Prostate gland (tissue), 2 donors: Measurements from ENCODE around the gene TMEM250. TPM values are rescaled to one million over a fixed set of nuclear protein-coding genes. Genes with fewer than 3 reads are reported as not detected.

ENCODE experiments used
- DNase-seq: peaks from one replicate; pipeline ENCODE4 v3.0.0-alpha.2; 2019; ENCODE audit warnings: low spot score
- H3K27ac ChIP-seq, 2 donors: fragments of 200-600 bp; sonication (generic); 2 replicates each; pipeline ENCODE4 v1.5.1; 2017 to 2019
- H3K27me3 ChIP-seq: fragments of 200-600 bp; sonication (generic); replicated peaks from 2 replicates; pipeline ENCODE4 v1.5.1; 2019; ENCODE audit not compliant: insufficient read depth
- H3K36me3 ChIP-seq, 2 donors: fragments of 200-600 bp; sonication (generic); 1 replicate in 1 of 2; 2 replicates in 1 of 2; pipeline versions ENCODE4 v1.5.1 to v1.8.1; 2017 to 2019
- H3K4me1 ChIP-seq: fragments of 200-600 bp; sonication (generic); replicated peaks from 2 replicates; pipeline ENCODE4 v1.5.1; 2019
- H3K4me3 ChIP-seq, 2 donors: fragments of 200-600 bp; sonication (generic); 2 replicates each; pipeline ENCODE4 v1.5.1; 2017 to 2019
- H3K9me3 ChIP-seq: fragments of 200-600 bp; sonication (generic); 2 replicates; pipeline ENCODE4 v1.5.1; 2017
- CTCF ChIP-seq, 4 experiments: fragments of 200-600 bp in 2 of 4; fragments of 450-650 bp in 2 of 4; sonication (generic) in 2 of 4; IDR thresholded peaks; 1 replicate in 3 of 4; 2 replicates in 1 of 4; pipeline ENCODE4 v1.5.1; 2016 to 2019; ENCODE audit warnings: antibody characterized with exemption in 4 of 4, mild to moderate bottlenecking in 2 of 4, moderate library complexity in 2 of 4
- POLR2A ChIP-seq: fragments of 450-650 bp; IDR thresholded peaks from one replicate; pipeline ENCODE4 v1.6.1; 2016; ENCODE audit warnings: antibody characterized with exemption, mild to moderate bottlenecking
- POLR2AphosphoS5 ChIP-seq: sonication (generic); formaldehyde crosslinking; IDR thresholded peaks from one replicate; pipeline ENCODE4 v1.6.1; 2017; ENCODE audit warnings: antibody characterized with exemption
- WGBS: methylation state at CpG from one replicate; pipeline ENCODE4 v1.1.5; 2018; 5-methylcytosine and 5-hydroxymethylcytosine counted together
- intact Hi-C: fragments of 100-400 bp; cut with DNase I; formaldehyde crosslinking; loops from one replicate; pipeline ENCODE4 v1.14.2; 2022
- total RNA-seq, 2 donors: library from RNA; depleted of rRNA; stranded (reverse); fragments of >200 nt; gene quantifications; one replicate each; pipeline ENCODE4 v1.1.0, GENCODE V29; 2016

TMEM250 gene
- total RNA-seq, 2 donors from 2014 or later: 44.7 to 65.1 TPM

GRCh38 chr9:136075134-136075841, 43.4 kb downstream of the TMEM250 start:
- no peak overlapping the region for H3K27ac ChIP-seq

GRCh38 chr9:136074706-136075105, 44.0 kb downstream of the TMEM250 start:
- H3K36me3 ChIP-seq: no peaks in the 10 kb centered on the region

More at GRCh38 chr9:136075134-136075841, 43.4 kb downstream of the TMEM250 start:
- intact Hi-C loops: no loop called here
- no peak overlapping the region for H3K4me3 ChIP-seq
- H3K4me1 ChIP-seq: peaks cover 6% of the 10 kb centered on the region
- no peaks in the 10 kb centered on the region for H3K36me3 ChIP-seq
- WGBS: 81% methylated on average over 30 of the region's 35 CpGs
- TF ChIP-seq POLR2AphosphoS5 (no peak), POLR2A (no peak), CTCF (IDR thresholded peaks at IDR 0.05) (no peak)
- no peak for DNase-seq
- no peaks in the 10 kb centered on the region for H3K27me3 ChIP-seq
- no peaks in the 10 kb centered on the region for H3K9me3 ChIP-seq

More at GRCh38 chr9:136074706-136075105, 44.0 kb downstream of the TMEM250 start:
- DNase-seq: no peak
- Histone ChIP-seq H3K27ac (no peak overlapping the region), H3K27me3 (no peaks in the 10 kb centered on the region), H3K4me1 (peaks cover 6% of the 10 kb centered on the region), H3K4me3 (no peak overlapping the region), H3K9me3 (no peaks in the 10 kb centered on the region)
- WGBS: 93% methylated on average over 26 of the region's 28 CpGs
- intact Hi-C loops: no loop called here
- TF ChIP-seq CTCF (IDR thresholded peaks at IDR 0.05) (no peak), POLR2AphosphoS5 (no peak), POLR2A (no peak)

Other genes with a start within 250 kb of the TMEM250 start
- gene CAMSAP1, start 211.3 kb downstream of the TMEM250 start, total RNA-seq: 10 to 100 TPM; 28.3 to 86.6 TPM
- gene UBAC1, start 157.5 kb downstream of the TMEM250 start, total RNA-seq: 10 to 100 TPM; 53.7 to 59.1 TPM
- 10 to 100 TPM; 24.5 to 55.2 TPM for gene NACC2, start 23.6 kb downstream of the TMEM250 start, total RNA-seq
- 1 to 10 TPM in 1 of 2 donors, not detected in 1; 1.3 TPM for gene LHX3, start 86.3 kb upstream of the TMEM250 start, total RNA-seq
- gene QSOX2, start 126.9 kb upstream of the TMEM250 start, total RNA-seq: 10 to 100 TPM in 1 of 2 donors, 1 to 10 TPM in 1; 4.3 to 12.2 TPM
- 1 to 10 TPM in 1 of 2 donors, not detected in 1; 1.2 TPM for gene CCDC187, start 185.2 kb upstream of the TMEM250 start, total RNA-seq
- 10 to 100 TPM; 11.3 to 89.2 TPM for gene GPSM1, start 208.7 kb upstream of the TMEM250 start, total RNA-seq
- 10 to 100 TPM; 37.6 to 64.3 TPM for gene DNLZ, start 244.9 kb upstream of the TMEM250 start, total RNA-seq